ENCODE measurements around the gene DOCK7. TPM values are rescaled to one million over a fixed set of nuclear protein-coding genes. Genes with fewer than 3 reads are reported as not detected.

The DOCK7 gene
- polyA plus RNA-seq, 5 donors = 35.7 to 51.7 (median 47.1) TPM

GRCh38 chr1:62450301-62450700 lies 237.9 kb downstream of the DOCK7 start:
- no peak for DNase-seq

GRCh38 chr1:62448221-62448933 lies 239.8 kb downstream of the DOCK7 start:
- no peak for DNase-seq

DNA sequence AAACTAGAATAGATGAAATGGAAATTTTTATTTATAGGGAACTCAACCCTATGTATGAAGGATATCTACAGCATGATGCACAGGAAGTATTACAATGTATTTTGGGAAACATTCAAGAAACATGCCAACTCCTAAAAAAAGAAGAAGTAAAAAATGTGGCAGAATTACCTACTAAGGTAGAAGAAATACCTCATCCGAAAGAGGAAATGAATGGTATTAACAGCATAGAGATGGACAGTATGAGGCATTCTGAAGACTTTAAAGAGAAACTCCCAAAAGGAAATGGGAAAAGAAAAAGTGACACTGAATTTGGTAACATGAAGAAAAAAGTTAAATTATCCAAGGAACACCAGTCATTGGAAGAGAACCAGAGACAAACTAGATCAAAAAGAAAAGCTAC lies 243.5 kb downstream of the DOCK7 start:
- DNase-seq = no peak

GRCh38 chr1:62439652-62440371 lies 248.4 kb downstream of the DOCK7 start:
- DNase-seq = no peak

DNA sequence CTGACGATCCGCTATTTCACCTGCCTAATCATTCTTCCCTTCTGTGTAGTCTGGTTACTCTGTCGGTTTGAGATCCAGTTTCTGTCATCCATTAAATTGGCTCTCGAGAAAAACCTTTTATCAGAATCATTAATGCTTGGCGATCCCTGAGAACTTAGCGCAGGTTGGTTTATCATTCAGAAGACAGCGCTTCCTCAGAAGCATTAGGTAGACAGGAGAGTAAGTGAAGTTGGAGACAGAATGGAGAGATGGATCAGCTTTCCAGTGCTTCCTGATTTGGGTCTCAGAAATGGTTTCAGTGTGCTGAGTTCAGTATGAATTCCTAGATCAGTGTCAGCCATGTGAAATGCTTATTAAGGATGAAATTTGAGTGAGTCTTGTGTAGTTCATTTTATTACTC lies 250.0 kb downstream of the DOCK7 start:
- DNase-seq = no peak

GRCh38 chr1:62437273-62437940 lies 250.8 kb downstream of the DOCK7 start:
- DNase-seq = peak in 1 of 2 donors; percentile 17

GRCh38 chr1:62436466-62437272 lies 251.5 kb downstream of the DOCK7 start, which contains the start of gene USP1:
USP1 (plus strand) TSS chr1:62437049; CDS start chr1:62439868, 2,819 bp downstream.
- peak in 1 of 2 donors; percentile 99 for DNase-seq

DNA sequence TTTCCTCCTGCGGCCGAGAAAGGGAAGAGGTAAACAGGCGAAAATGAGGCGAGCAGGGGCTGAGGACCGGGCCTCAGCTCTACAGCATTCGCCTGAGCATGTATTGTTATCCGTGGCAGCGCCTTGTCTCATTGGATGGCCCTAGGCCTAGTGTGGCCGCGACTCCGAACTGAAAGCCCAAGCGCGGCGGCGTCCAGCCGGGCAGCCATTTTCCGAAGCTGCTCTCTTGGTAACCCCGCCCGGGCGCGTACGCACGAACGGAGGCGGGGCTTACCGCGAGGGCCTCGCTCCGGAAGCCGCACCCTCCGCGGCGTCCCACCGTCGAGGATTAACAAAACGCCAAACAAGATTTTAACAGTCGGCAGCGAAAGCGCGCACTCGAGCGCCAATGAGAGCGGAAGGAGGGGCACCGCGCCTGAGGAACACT lies 252.1 kb downstream of the DOCK7 start:
- DNase-seq = peak in 1 of 2 donors; percentile 99

DNA sequence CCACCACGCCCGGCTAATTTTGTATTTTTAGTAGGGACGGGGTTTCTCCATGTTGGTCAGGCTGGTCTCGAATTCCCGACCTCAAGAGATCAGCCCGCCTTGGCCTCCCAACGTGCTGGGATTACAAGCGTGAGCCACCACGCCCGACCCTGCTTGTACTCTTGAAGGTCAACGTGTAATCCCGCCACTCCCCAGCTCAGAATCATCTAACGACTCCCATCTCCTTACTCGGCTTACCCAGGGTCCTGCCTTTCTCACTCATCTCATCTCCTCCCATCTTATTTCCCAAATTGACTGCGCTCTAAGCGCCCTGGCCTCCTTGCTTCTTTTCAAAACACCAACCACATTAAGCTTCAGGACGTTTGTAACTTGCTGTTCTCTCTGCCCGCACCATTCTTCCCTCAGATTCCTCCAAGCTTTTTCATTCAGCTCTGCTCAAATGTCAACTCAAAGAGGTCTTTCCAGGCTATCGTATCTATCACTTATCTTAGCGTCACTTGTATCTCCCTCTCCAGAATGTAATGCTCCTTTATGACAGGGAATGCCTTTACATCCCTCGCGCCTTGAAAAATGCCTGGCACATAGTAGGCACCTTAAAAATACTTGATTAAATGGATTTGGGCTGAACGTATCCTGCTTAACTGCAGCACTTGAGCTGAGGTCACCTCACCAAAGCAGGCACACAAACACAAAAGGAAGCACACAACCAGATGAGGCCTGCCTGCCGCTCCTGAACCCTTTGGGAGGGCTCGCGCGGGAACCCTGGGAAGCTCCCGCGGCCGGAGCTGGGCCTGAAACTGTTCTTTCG lies 252.8 kb downstream of the DOCK7 start:
- DNase-seq = no peak

GRCh38 chr1:62434618-62435001 lies 253.6 kb downstream of the DOCK7 start:
- no peak for DNase-seq

DNA sequence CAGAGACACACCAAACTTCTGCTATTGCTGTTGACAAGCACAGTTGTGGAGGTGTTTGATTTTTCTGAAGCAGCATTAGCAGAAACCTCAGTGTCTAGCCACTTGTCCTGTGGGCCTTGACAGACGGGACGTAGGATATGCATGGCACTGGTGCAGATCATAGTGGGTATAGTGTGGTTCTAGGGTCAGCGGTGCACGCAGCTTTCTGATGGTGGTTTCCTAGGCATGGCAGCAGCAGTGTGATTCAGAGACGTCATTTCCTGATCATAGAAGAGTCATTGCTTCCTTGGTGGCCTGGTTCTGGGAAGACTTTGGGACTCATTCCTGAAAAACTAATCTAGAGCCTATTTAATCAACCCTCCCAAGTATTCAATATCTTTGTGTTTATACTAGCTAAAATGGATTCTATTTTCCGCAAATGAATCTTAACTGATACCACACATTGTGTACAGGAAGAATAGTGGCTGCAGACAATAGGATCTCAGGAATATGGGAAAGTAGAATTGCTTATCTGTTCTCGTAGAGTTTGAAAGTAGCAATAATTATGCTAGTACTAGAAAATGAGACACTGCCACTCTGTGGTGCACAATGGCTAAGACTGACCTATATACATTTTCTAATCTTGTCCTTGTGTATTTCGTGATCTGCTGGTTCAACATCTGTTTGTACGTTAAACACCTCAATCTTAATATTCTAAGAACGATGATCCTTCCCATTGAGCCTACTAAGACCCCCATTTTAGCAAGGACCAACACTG lies 254.1 kb downstream of the DOCK7 start:
- DNase-seq = no peak

DNA sequence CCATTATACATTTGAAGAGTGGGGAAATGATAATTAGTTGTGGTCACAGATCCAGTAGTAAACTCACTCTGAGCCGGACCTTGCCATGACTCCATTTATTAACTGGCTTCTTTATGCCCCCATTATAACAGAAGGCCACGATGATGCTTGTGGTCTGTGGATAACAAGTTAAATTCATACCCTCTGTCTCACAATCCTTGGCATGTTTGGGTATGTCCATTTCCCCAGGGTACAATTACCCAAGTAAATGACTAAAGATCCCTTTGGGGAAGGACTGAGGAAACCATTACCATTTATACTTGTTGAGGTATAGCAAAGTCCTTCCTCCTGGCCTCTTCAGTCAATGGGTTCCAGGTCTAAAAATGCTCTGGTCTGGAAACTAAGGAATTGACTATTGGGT lies 258.6 kb downstream of the DOCK7 start:
- DNase-seq = no peak

DNA sequence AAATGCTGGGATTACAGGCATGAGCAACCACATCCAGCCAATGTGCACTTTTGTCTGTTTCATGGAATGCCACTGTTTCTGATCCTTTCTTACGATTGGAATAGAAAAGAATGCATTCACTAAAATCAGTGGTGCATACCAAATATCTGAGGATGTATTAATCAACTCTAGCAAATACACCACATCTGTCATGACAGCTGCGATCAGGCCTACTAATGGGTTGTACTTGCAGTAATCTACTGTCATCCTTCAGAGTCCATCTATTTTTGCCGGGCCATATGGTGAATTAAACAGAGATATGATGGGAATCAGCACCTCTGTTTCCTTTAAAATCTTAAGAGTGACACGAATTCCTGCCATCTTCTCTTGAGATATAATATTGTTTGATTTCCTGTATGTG lies 259.8 kb downstream of the DOCK7 start:
- DNase-seq = no peak

- DNase-seq = no peak
Observed at GRCh38 chr1:62426794-62427193, 261.4 kb downstream of the DOCK7 start.

GRCh38 chr1:62426237-62426636 lies 261.9 kb downstream of the DOCK7 start:
- no peak for DNase-seq

GRCh38 chr1:62425041-62425440 lies 263.1 kb downstream of the DOCK7 start:
- no peak for DNase-seq

DNA sequence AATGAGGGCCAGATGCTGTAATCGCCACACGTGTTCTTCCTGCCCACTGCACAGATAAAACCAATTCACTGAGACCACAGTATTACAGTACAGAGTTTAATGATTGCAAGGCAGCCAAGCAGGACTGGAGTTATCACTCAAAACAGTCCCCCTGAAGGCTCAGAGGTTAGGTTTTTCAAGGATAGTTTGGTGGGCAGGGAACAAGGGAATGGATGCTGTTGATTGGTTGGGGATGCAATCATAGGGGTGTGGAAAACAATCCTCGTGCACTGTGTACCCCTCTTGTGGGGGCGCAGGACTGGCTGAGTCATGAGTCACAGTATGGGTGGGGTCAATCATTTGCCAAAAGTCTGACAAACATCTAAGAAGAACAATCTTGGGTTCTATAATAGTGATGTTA lies 263.8 kb downstream of the DOCK7 start:
- no peak for DNase-seq

GRCh38 chr1:62423580-62424242 lies 264.5 kb downstream of the DOCK7 start:
- DNase-seq = no peak

DNA sequence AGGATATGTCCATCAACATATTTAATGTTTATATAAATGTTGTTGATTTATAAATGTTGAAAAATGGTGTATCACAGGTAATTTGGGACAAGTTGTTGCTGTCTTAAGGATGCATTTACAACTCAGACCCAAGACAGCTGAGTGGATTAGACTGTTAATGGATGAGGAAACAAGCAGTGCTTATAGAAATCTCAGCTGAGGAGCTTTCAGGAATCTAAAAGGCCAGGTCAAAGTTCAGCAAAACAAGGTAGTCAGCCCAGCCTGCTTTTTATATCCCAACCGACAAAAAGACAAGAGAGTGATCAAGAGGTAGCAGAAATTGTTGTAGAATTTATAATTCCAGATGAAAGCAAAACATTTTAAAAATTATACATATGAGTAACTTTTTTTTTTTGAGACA lies 268.0 kb downstream of the DOCK7 start:
- no peak for DNase-seq

Data from right lung (tissue), 5 donors.